Measurements from ENCODE around the gene PTOV1. TPM values are rescaled to one million over a fixed set of nuclear protein-coding genes. Genes with fewer than 3 reads are reported as not detected.

Gene PTOV1
- total RNA-seq, 2 donors from 2014 or later: 64.6 to 81.0 TPM

- no peaks in the 10 kb centered on the region for H3K9me3 ChIP-seq
- no peak for DNase-seq (ENCODE audit: low spot score)
- H3K4me1 ChIP-seq: no peaks in the 10 kb centered on the region
- no peak overlapping the region for H3K4me3 ChIP-seq
- no peak overlapping the region for H3K27ac ChIP-seq
- H3K27me3 ChIP-seq: no peaks in the 10 kb centered on the region
- TF ChIP-seq CTCF (IDR thresholded peaks at IDR 0.05): no peak
- H3K36me3 ChIP-seq: no peaks in the 10 kb centered on the region
These were observed 6.5 kb upstream of the PTOV1 start for GRCh38 chr19:49844138-49845095.

DNA sequence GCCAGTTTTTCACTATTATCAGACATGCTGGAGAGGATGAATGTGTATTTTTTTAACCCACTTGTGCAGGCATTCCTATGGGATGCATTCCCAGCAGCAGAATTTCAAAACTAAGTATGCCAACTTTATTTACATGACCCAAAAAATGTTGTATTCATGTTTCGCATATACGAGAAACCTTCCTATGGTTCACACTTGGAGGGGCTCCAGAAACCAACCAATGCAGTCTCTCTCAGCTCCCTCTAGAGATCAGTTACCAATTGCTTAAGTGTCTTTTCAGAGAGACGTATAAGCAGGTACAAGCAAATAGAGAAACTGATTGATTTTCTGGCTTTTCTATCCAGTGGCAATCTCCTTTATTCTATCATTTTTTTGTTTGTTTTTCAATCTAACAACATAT lies 5.5 kb upstream of the PTOV1 start:
- TF ChIP-seq CTCF (IDR thresholded peaks at IDR 0.05): no peak
- DNase-seq (ENCODE audit: low spot score): no peak
- Histone ChIP-seq H3K27ac (no peak overlapping the region), H3K27me3 (no peaks in the 10 kb centered on the region), H3K9me3 (no peaks in the 10 kb centered on the region), H3K4me1 (peaks cover 0 to 8% of the 10 kb centered on the region in 2 donors), H3K4me3 (no peak overlapping the region), H3K36me3 (no peaks in the 10 kb centered on the region)

DNA sequence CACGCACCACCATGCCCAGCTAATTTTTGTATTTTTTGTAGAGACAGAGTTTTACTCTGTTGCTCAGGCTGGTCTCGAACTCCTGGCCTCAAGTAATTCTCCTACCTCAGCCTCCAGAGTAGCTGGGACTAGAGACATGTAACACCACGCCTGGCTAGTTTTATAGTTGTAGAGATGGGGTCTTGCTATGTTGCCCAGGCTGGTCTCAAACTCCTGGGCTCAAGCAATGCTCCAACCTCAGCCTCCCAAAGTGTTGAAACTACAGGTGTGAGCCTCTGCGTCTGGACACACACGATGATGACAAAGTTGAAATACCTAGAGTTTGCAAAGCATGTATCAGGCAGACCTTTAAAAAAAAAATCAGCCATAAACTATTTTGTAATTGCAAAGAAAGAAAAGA lies 4.6 kb upstream of the PTOV1 start:
- Histone ChIP-seq H3K36me3 (no peaks in the 10 kb centered on the region), H3K4me1 (peaks cover 0 to 8% of the 10 kb centered on the region in 2 donors), H3K4me3 (no peak overlapping the region), H3K9me3 (no peaks in the 10 kb centered on the region), H3K27me3 (no peaks in the 10 kb centered on the region), H3K27ac (no peak overlapping the region)
- no peak for TF ChIP-seq CTCF (IDR thresholded peaks at IDR 0.05)
- no peak for DNase-seq (ENCODE audit: low spot score)

DNA sequence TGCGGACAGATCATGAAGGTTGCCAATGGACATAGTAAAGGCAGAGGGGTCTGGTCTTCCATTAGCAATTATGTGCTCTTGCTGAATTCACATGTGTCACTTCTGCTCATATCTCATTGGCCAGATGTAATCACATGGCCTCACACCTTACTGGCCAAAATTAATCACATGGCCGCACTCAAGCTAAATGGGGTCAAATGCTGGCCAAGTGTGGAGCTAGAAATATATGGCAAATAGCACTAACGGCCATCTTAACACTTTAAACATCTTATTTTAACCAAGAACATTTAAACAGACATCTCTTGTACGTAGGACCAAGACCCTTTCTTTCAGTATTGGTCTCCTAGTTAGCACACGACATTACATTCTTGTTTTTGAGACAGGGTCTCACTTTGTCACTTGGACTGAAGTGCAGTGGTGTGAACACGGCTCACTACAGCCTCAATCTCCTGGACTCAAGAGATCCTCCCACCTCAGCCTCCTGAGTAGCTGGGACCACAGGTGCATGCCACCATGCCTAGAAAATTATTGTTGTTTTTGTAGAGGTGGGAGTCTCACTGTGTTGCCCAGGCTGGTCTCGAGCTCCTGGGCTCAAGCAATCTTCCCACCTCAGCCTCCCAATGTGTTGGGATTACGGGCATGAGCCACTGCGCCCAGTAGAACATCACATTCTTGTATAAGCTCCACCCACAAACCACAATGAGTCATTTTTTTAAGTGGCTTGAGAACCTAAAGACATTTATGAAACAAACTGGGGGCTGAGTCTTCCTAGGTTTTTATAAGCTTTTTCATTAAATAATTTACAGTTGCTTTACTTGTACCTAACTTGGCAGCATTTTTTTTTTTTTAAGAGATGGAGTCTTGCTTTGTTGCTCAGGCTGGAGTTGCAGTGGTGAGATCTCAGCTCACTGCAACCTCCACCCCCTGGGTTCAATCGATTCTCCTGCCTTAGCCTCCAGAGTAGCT lies 2.9 kb upstream of the PTOV1 start:
- Histone ChIP-seq H3K27me3 (no peaks in the 10 kb centered on the region), H3K27ac (no peak overlapping the region), H3K4me3 (no peak overlapping the region), H3K36me3 (no peaks in the 10 kb centered on the region), H3K9me3 (no peaks in the 10 kb centered on the region), H3K4me1 (peaks cover 0 to 22% of the 10 kb centered on the region in 2 donors)
- TF ChIP-seq CTCF (IDR thresholded peaks at IDR 0.05): no peak
- DNase-seq (ENCODE audit: low spot score): no peak

GRCh38 chr19:49848938-49849337 lies 2.0 kb upstream of the PTOV1 start:
- no peak for TF ChIP-seq CTCF (IDR thresholded peaks at IDR 0.05)
- H3K27me3 ChIP-seq: no peaks in the 10 kb centered on the region
- DNase-seq (ENCODE audit: low spot score): no peak
- H3K27ac ChIP-seq: no peak overlapping the region
- no peaks in the 10 kb centered on the region for H3K36me3 ChIP-seq
- H3K4me1 ChIP-seq: peaks cover 0 to 30% of the 10 kb centered on the region in 2 donors
- H3K9me3 ChIP-seq: no peaks in the 10 kb centered on the region
- no peak overlapping the region for H3K4me3 ChIP-seq
